Melanocyte of skin (primary cell): ENCODE measurements around the gene SRY. TPM values are rescaled to one million over a fixed set of nuclear protein-coding genes. Genes with fewer than 3 reads are reported as not detected.

Experiments used
- small RNA-seq, 2 donors: library from RNA; depleted of rRNA; stranded (forward); fragments of <200 nt; gene quantifications; one replicate each; pipeline ENCODE3, GENCODE V24; 2012
- total RNA-seq, 2 donors: library from RNA; depleted of rRNA; stranded (reverse); fragments of >200 nt; gene quantifications; 2 replicates each; pipeline ENCODE4 v1.2.3, GENCODE V29; 2012

SRY gene
- total RNA-seq: not detected

DNA sequence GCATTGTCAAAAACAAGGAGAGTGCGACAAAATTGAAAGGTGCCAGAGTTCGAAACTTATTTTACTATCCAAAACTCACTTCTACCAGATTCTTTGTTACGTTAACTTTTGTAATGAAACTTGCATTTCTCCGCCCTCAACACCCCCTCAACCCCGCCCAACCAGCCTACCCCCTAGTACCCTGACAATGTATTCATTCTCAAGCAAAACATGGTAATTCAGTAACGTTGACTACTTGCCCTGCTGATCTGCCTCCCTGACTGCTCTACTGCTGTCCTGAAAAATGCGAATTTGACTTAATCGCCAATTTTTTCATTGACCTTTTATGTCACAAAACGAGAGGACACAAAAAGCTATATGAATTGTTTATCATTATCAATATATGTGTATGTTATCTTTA lies at the start of gene SRY:
TSS of gene SRY (minus strand) at position 83 of the 400 bp plus-strand sequence. CDS start at position 4, 79 bp downstream.

Small RNA genes lying within 50 kb of the gene (small RNA-seq; reads per million reads assigned to genes)
- gene RNU6-1334P (0 reads per million in 2 donors), gene TOMM22P2 (0 reads per million in 2 donors)

Other genes with a start within 250 kb of the SRY start
- 100 to 1,000 TPM; 136 to 235 TPM for gene RPS4Y1, start 53.9 kb upstream of the SRY start, total RNA-seq
- gene ZFY, start 147.7 kb upstream of the SRY start, total RNA-seq: 10 to 100 TPM; 13.1 to 16.3 TPM